HG03045 (cell line): ENCODE results near the gene RNF212.
"Not testable (repeated sequence)": the region's sequence is repeated elsewhere in the genome, so short reads cannot be mapped to it uniquely, and the experiment has no call there.

ENCODE experiments used
- ATAC-seq: cut with Tn5 transposase; IDR thresholded peaks from one replicate; pipeline ENCODE4 v1.9.1; 2021; ENCODE audit warnings: mild to moderate bottlenecking, moderate library complexity; ENCODE audit not compliant: unreplicated experiment

The RNF212 gene

GRCh38 chr4:1113311-1114009, at the start of gene RNF212:
Gene RNF212 (minus strand): TSS chr4:1113564. CDS start chr4:1113464, 100 bp downstream.
- ATAC-seq: no peak

GRCh38 chr4:1160351-1160750, 47.0 kb upstream of the RNF212 start:
- no peak for ATAC-seq

GRCh38 chr4:1156069-1156468, 42.7 kb upstream of the RNF212 start:
- no peak for ATAC-seq

- ATAC-seq: no peak
These were observed 42.0 kb upstream of the RNF212 start for GRCh38 chr4:1155314-1155713.

GRCh38 chr4:1154523-1155182, 41.3 kb upstream of the RNF212 start:
- ATAC-seq: no peak

GRCh38 chr4:1154126-1154522, 40.8 kb upstream of the RNF212 start:
- no peak for ATAC-seq

- ATAC-seq: no peak
These were observed 40.3 kb upstream of the RNF212 start for GRCh38 chr4:1153567-1154090.

GRCh38 chr4:1152290-1152689, 38.9 kb upstream of the RNF212 start:
- no peak for ATAC-seq

GRCh38 chr4:1151541-1151940, 38.2 kb upstream of the RNF212 start:
- no peak for ATAC-seq

- ATAC-seq: no peak
These were observed 37.5 kb upstream of the RNF212 start for GRCh38 chr4:1150875-1151274.

- ATAC-seq: no peak
These were observed 26.5 kb upstream of the RNF212 start for GRCh38 chr4:1139860-1140259.

- no peak for ATAC-seq
These were observed 24.5 kb upstream of the RNF212 start for GRCh38 chr4:1137850-1138249.

GRCh38 chr4:1137063-1137776, 23.9 kb upstream of the RNF212 start:
- ATAC-seq: no peak

GRCh38 chr4:1136048-1136447, 22.7 kb upstream of the RNF212 start:
- ATAC-seq: no peak

GRCh38 chr4:1133033-1133432, 19.7 kb upstream of the RNF212 start:
- ATAC-seq: no peak

GRCh38 chr4:1130316-1131186, 17.2 kb upstream of the RNF212 start:
- ATAC-seq: no peak

- ATAC-seq: no peak
These were observed 13.1 kb upstream of the RNF212 start for GRCh38 chr4:1126506-1126905.

GRCh38 chr4:1125466-1125865, 12.1 kb upstream of the RNF212 start:
- not testable (repeated sequence) for ATAC-seq

- ATAC-seq: no peak
These were observed 11.5 kb upstream of the RNF212 start for GRCh38 chr4:1124818-1125217.

- ATAC-seq: no peak
These were observed 9.1 kb upstream of the RNF212 start for GRCh38 chr4:1122505-1122904.

- no peak for ATAC-seq
These were observed 3.5 kb upstream of the RNF212 start for GRCh38 chr4:1116838-1117237.
